Mucosa of descending colon (tissue), 3 donors: ENCODE measurements around the gene TCAF1. TPM values are rescaled to one million over a fixed set of nuclear protein-coding genes. Genes with fewer than 3 reads are reported as not detected.

Experiments
- ATAC-seq: fragments of 200-7000 bp; cut with Tn5 transposase; one replicate; pipeline ENCODE4 v1.9.1; 2020; ENCODE audit warnings: mild to moderate bottlenecking, moderate library complexity
- DNase-seq, 3 donors: peaks; one replicate each; pipeline ENCODE4 v3.0.0-alpha.2; 2020
- H3K36me3 ChIP-seq: fragments of 200-600 bp; one replicate; pipeline ENCODE4 v1.8.0; 2021; ENCODE audit warnings: low read depth, mild to moderate bottlenecking
- H3K4me1 ChIP-seq: fragments of 200-600 bp; one replicate; pipeline ENCODE4 v1.8.0; 2021; ENCODE audit warnings: low read depth, mild to moderate bottlenecking
- H3K4me3 ChIP-seq: fragments of 200-600 bp; one replicate; pipeline ENCODE4 v1.8.0; 2021; ENCODE audit warnings: mild to moderate bottlenecking
- H3K9me3 ChIP-seq: fragments of 200-600 bp; one replicate; pipeline ENCODE4 v1.8.0; 2021; ENCODE audit warnings: mild to moderate bottlenecking
- CTCF ChIP-seq: fragments of 200-600 bp; IDR thresholded peaks from one replicate; pipeline ENCODE4 v1.8.0; 2022; ENCODE audit warnings: antibody characterized with exemption, mild to moderate bottlenecking
- intact Hi-C, 2 donors: fragments of 100-400 bp; cut with DNase I in 1 of 2; cut with micrococcal nuclease in 1 of 2; formaldehyde crosslinking; loops; one replicate each; pipeline versions ENCODE4 v1.11.0 to v1.11.1; 2022; cut with DNase I, micrococcal nuclease
- total RNA-seq, 3 donors: library from RNA; stranded (reverse); fragmentation: NEBNext Ultra II Directional in 2 of 3; extraction: Animal tissue kit (Norgen Biotek cat#: 25700) in 2 of 3; gene quantifications; one replicate each; pipeline versions ENCODE4 v1.2.1 to v1.2.4, GENCODE V29; 2021 to 2023
- donor health status: DM: no; HTN: no; CAD: no; lungs with moderate emphysema.
- donor health status: DM: no; HTN: no; CAD: no.
- donor health status: DM: no; HTN: yes; CAD: no.

Gene TCAF1
- total RNA-seq, 3 donors from 2014 or later, result 36.2 to 56.0 (median 46.2) TPM

GRCh38 chr7:143929224-143929920, 27.4 kb upstream of the TCAF1 start:
- no peak for TF ChIP-seq CTCF
- no peak overlapping the region for H3K4me3 ChIP-seq
- intact Hi-C loops, result no loop called here
- no peak for ATAC-seq
- H3K36me3 ChIP-seq, result no peaks in the 10 kb centered on the region
- no peak for DNase-seq
- H3K4me1 ChIP-seq, result no peaks in the 10 kb centered on the region
- H3K9me3 ChIP-seq, result no peaks in the 10 kb centered on the region

GRCh38 chr7:143924851-143925250, 22.9 kb upstream of the TCAF1 start:
- no peak for TF ChIP-seq CTCF
- DNase-seq (no peak), ATAC-seq (no peak)
- Histone ChIP-seq H3K4me1 (no peaks in the 10 kb centered on the region), H3K36me3 (no peaks in the 10 kb centered on the region), H3K9me3 (no peaks in the 10 kb centered on the region), H3K4me3 (no peak overlapping the region)
- intact Hi-C loops, result no loop called here

- TF ChIP-seq CTCF, result no peak
- H3K4me1 ChIP-seq, result no peaks in the 10 kb centered on the region
- ATAC-seq (no peak), DNase-seq (no peak)
- H3K9me3 ChIP-seq, result no peaks in the 10 kb centered on the region
- intact Hi-C loops, result no loop called here
- no peaks in the 10 kb centered on the region for H3K36me3 ChIP-seq
- no peak overlapping the region for H3K4me3 ChIP-seq
Observed at GRCh38 chr7:143914938-143915652, 13.1 kb upstream of the TCAF1 start.

- no peak for ATAC-seq
Observed at GRCh38 chr7:143913945-143914615, 12.1 kb upstream of the TCAF1 start.

More at GRCh38 chr7:143913945-143914615, 12.1 kb upstream of the TCAF1 start:
- no peaks in the 10 kb centered on the region for H3K36me3 ChIP-seq
- DNase-seq, result no peak
- H3K4me1 ChIP-seq, result no peaks in the 10 kb centered on the region
- no peak overlapping the region for H3K4me3 ChIP-seq
- no peaks in the 10 kb centered on the region for H3K9me3 ChIP-seq
- TF ChIP-seq CTCF, result no peak
- intact Hi-C loops, result no loop called here
